Neural cell (in vitro differentiated cells): ENCODE data around the gene SEC24C. TPM values are rescaled to one million over a fixed set of nuclear protein-coding genes. Genes with fewer than 3 reads are reported as not detected.

Experiments
- H2AFZ ChIP-seq: fragments of 200-600, 300-800 bp; sonication (generic), shearing (Covaris generic); 2 replicates; pipeline ENCODE4 v1.6.0; 2014; ENCODE audit warnings: low read depth, mild to moderate bottlenecking, antibody characterized with exemption, low read length, moderate library complexity
- H3F3A ChIP-seq: fragments of 200-600 bp; shearing (Covaris generic); 2 replicates; pipeline ENCODE4 v1.6.1; 2016; ENCODE audit warnings: mild to moderate bottlenecking, moderate library complexity, mixed read lengths, antibody characterized with exemption, low read length; ENCODE audit not compliant: insufficient read depth, poor library complexity, severe bottlenecking
- H3K27ac ChIP-seq: fragments of 200-600, 300-800 bp; sonication (generic), shearing (Covaris generic); 2 replicates; pipeline ENCODE4 v1.5.1; 2014; ENCODE audit warnings: mild to moderate bottlenecking, low read length, moderate library complexity
- H3K27me3 ChIP-seq: fragments of 300-800, 200-600 bp; sonication (generic), shearing (Covaris generic); 2 replicates; pipeline ENCODE4 v1.6.0; 2014; ENCODE audit warnings: mild to moderate bottlenecking, low read depth, low read length, moderate library complexity; ENCODE audit not compliant: insufficient read depth
- H3K36me3 ChIP-seq: fragments of 300-800, 200-600 bp; sonication (generic), shearing (Covaris generic); 2 replicates; pipeline ENCODE4 v1.5.1; 2014; ENCODE audit warnings: mild to moderate bottlenecking, antibody characterized with exemption, low read length, moderate library complexity; ENCODE audit not compliant: insufficient read depth
- H3K4me2 ChIP-seq: fragments of 300-800, 200-600 bp; sonication (generic), shearing (Covaris generic); 2 replicates; pipeline ENCODE4 v1.6.0; 2014; ENCODE audit warnings: mild to moderate bottlenecking, low read length
- H3K4me3 ChIP-seq: fragments of 300-800, 200-600 bp; sonication (generic), shearing (Covaris generic); 2 replicates; pipeline ENCODE4 v1.5.1; 2014; ENCODE audit warnings: mild to moderate bottlenecking, low read length, moderate library complexity
- H3K79me2 ChIP-seq: fragments of 200-600 bp; shearing (Covaris generic); replicated peaks from 2 replicates; pipeline ENCODE4 v1.6.0; 2014; ENCODE audit warnings: mild to moderate bottlenecking, low read length, moderate library complexity; ENCODE audit not compliant: insufficient read depth
- H3K9ac ChIP-seq: fragments of 300-800, 200-600 bp; sonication (generic), shearing (Covaris generic); 2 replicates; pipeline ENCODE4 v1.6.1; 2016; ENCODE audit warnings: mild to moderate bottlenecking, low read length, mixed read lengths
- H3K9me2 ChIP-seq: fragments of 200-600 bp; shearing (Covaris generic); 2 replicates; pipeline ENCODE4 v1.6.1; 2016; ENCODE audit warnings: mild to moderate bottlenecking, low read length, mixed read lengths; ENCODE audit not compliant: insufficient read depth
- H3K9me3 ChIP-seq: fragments of 200-600, 300-800 bp; sonication (generic), shearing (Covaris generic); 2 replicates; pipeline ENCODE4 v1.6.1; 2016; ENCODE audit warnings: mild to moderate bottlenecking, mixed run types, low read length, moderate library complexity, mixed read lengths
- H4K20me1 ChIP-seq: fragments of 200-600 bp; shearing (Covaris generic); 2 replicates; pipeline ENCODE4 v1.6.1; 2016; ENCODE audit warnings: mild to moderate bottlenecking, mixed run types; ENCODE audit not compliant: insufficient read depth
- CTCF ChIP-seq: fragments of 450-650 bp; IDR thresholded peaks from 2 replicates; pipeline ENCODE4 v1.5.1; 2014; ENCODE audit warnings: antibody characterized with exemption, mild to moderate bottlenecking, moderate library complexity; ENCODE audit not compliant: poor library complexity, severe bottlenecking
- EP300 ChIP-seq: fragments of 450-650 bp; conservative IDR thresholded peaks from 2 replicates; pipeline ENCODE4 v1.6.1; 2014; ENCODE audit warnings: antibody characterized with exemption, mild to moderate bottlenecking, moderate library complexity; ENCODE audit not compliant: poor library complexity, severe bottlenecking
- EZH2 ChIP-seq: fragments of 200-600, 300-800 bp; shearing (Covaris generic), sonication (generic); IDR thresholded peaks from 2 replicates; pipeline ENCODE4 v1.6.1; 2014; ENCODE audit warnings: antibody characterized with exemption, low read length, borderline replicate concordance, mild to moderate bottlenecking; ENCODE audit not compliant: insufficient read depth, poor library complexity, severe bottlenecking
- MXI1 ChIP-seq: fragments of 450-650 bp; conservative IDR thresholded peaks from 2 replicates; pipeline ENCODE4 v1.6.1; 2014; ENCODE audit warnings: antibody characterized with exemption, mild to moderate bottlenecking; ENCODE audit not compliant: poor library complexity, severe bottlenecking
- POLR2AphosphoS5 ChIP-seq: IDR thresholded peaks from 2 replicates; pipeline ENCODE4 v1.6.1; 2012
- RAD21 ChIP-seq: fragments of 450-650 bp; conservative IDR thresholded peaks from 2 replicates; pipeline ENCODE4 v1.6.1; 2014; ENCODE audit warnings: antibody characterized with exemption, mild to moderate bottlenecking, moderate library complexity
- REST ChIP-seq: IDR thresholded peaks from 2 replicates; pipeline ENCODE4 v1.6.1; 2012; ENCODE audit warnings: borderline replicate concordance
- SMC3 ChIP-seq: fragments of 450-650 bp; conservative IDR thresholded peaks from 2 replicates; pipeline ENCODE4 v1.6.1; 2014; ENCODE audit warnings: antibody characterized with exemption, mild to moderate bottlenecking, moderate library complexity; ENCODE audit not compliant: poor library complexity
- TAF1 ChIP-seq: IDR thresholded peaks from 2 replicates; pipeline ENCODE4 v1.6.1; 2012; ENCODE audit warnings: low read depth
- polyA plus RNA-seq: library from polyadenylated mRNA; depleted of rRNA; stranded (reverse); fragments of >200 nt; gene quantifications from 2 replicates; pipeline ENCODE4 v1.2.3, GENCODE V29; 2014

The SEC24C gene
- polyA plus RNA-seq, 1 donor from 2014 or later, result 43.0 TPM

- Histone ChIP-seq H3K4me2 (peak overlapping the region; percentile 99), H2AFZ (peak overlapping the region; percentile 9), H3K9me2 (no peaks in the 10 kb centered on the region), H3K36me3 (no peaks in the 10 kb centered on the region), H3K9me3 (no peaks in the 10 kb centered on the region), H3K27ac (peak overlapping the region; percentile 96), H3K4me3 (peak overlapping the region; percentile 79), H3K27me3 (no peaks in the 10 kb centered on the region), H4K20me1 (no peaks in the 10 kb centered on the region), H3K9ac (peak overlapping the region; percentile 84), H3K79me2 (peaks cover 25% of the 10 kb centered on the region), H3F3A (no peaks in the 10 kb centered on the region)
- peak; percentile 13 for TF ChIP-seq SMC3
- TF ChIP-seq EZH2, result no peak
These were observed 448 bp downstream of the SEC24C start for GRCh38 chr10:73744664-73744975.

- H2AFZ ChIP-seq, result no peak overlapping the region
- peaks cover 3% of the 10 kb centered on the region for H4K20me1 ChIP-seq
- no peak overlapping the region for H3K4me3 ChIP-seq
- H3K9ac ChIP-seq, result no peak overlapping the region
- peaks cover 25% of the 10 kb centered on the region for H3K79me2 ChIP-seq
- no peak overlapping the region for H3K4me2 ChIP-seq
- TF ChIP-seq TAF1 (no peak), SMC3 (no peak), MXI1 (no peak), REST (no peak), EZH2 (no peak), POLR2AphosphoS5 (no peak), EP300 (no peak), CTCF (no peak), RAD21 (no peak)
- no peaks in the 10 kb centered on the region for H3K9me2 ChIP-seq
- H3K9me3 ChIP-seq, result no peaks in the 10 kb centered on the region
- H3K36me3 ChIP-seq, result no peaks in the 10 kb centered on the region
- no peaks in the 10 kb centered on the region for H3F3A ChIP-seq
- H3K27ac ChIP-seq, result no peak overlapping the region
- H3K27me3 ChIP-seq, result no peaks in the 10 kb centered on the region
These were observed 2.5 kb downstream of the SEC24C start for GRCh38 chr10:73746721-73747120.

GRCh38 chr10:73750819-73751218 lies 6.6 kb downstream of the SEC24C start:
- Histone ChIP-seq H3K27ac (no peak overlapping the region), H3K36me3 (no peaks in the 10 kb centered on the region), H3K4me3 (no peak overlapping the region), H3K9me3 (no peaks in the 10 kb centered on the region), H3F3A (no peaks in the 10 kb centered on the region), H4K20me1 (peaks cover 3% of the 10 kb centered on the region), H3K79me2 (peaks cover 13% of the 10 kb centered on the region), H3K9ac (no peak overlapping the region), H2AFZ (no peak overlapping the region), H3K27me3 (no peaks in the 10 kb centered on the region), H3K9me2 (no peaks in the 10 kb centered on the region), H3K4me2 (no peak overlapping the region)
- TF ChIP-seq CTCF (no peak), TAF1 (no peak), EZH2 (no peak), SMC3 (no peak), MXI1 (no peak), POLR2AphosphoS5 (no peak), EP300 (no peak), REST (no peak), RAD21 (no peak)
